Prostate gland (tissue), 2 donors: Measurements from ENCODE around the gene PCK1. TPM values are rescaled to one million over a fixed set of nuclear protein-coding genes. Genes with fewer than 3 reads are reported as not detected.

Source experiments
- DNase-seq: peaks from one replicate; pipeline ENCODE4 v3.0.0-alpha.2; 2019; ENCODE audit warnings: low spot score
- H3K27ac ChIP-seq, 2 donors: fragments of 200-600 bp; sonication (generic); 2 replicates each; pipeline ENCODE4 v1.5.1; 2017 to 2019
- H3K27me3 ChIP-seq: fragments of 200-600 bp; sonication (generic); replicated peaks from 2 replicates; pipeline ENCODE4 v1.5.1; 2019; ENCODE audit not compliant: insufficient read depth
- H3K36me3 ChIP-seq, 2 donors: fragments of 200-600 bp; sonication (generic); 1 replicate in 1 of 2; 2 replicates in 1 of 2; pipeline versions ENCODE4 v1.5.1 to v1.8.1; 2017 to 2019
- H3K4me1 ChIP-seq: fragments of 200-600 bp; sonication (generic); replicated peaks from 2 replicates; pipeline ENCODE4 v1.5.1; 2019
- H3K4me3 ChIP-seq, 2 donors: fragments of 200-600 bp; sonication (generic); 2 replicates each; pipeline ENCODE4 v1.5.1; 2017 to 2019
- H3K9me3 ChIP-seq: fragments of 200-600 bp; sonication (generic); 2 replicates; pipeline ENCODE4 v1.5.1; 2017
- CTCF ChIP-seq, 4 experiments: fragments of 200-600 bp in 2 of 4; fragments of 450-650 bp in 2 of 4; sonication (generic) in 2 of 4; IDR thresholded peaks; 1 replicate in 3 of 4; 2 replicates in 1 of 4; pipeline ENCODE4 v1.5.1; 2016 to 2019; ENCODE audit warnings: antibody characterized with exemption in 4 of 4, mild to moderate bottlenecking in 2 of 4, moderate library complexity in 2 of 4
- POLR2A ChIP-seq: fragments of 450-650 bp; IDR thresholded peaks from one replicate; pipeline ENCODE4 v1.6.1; 2016; ENCODE audit warnings: antibody characterized with exemption, mild to moderate bottlenecking
- POLR2AphosphoS5 ChIP-seq: sonication (generic); formaldehyde crosslinking; IDR thresholded peaks from one replicate; pipeline ENCODE4 v1.6.1; 2017; ENCODE audit warnings: antibody characterized with exemption
- WGBS: methylation state at CpG from one replicate; pipeline ENCODE4 v1.1.5; 2018; 5-methylcytosine and 5-hydroxymethylcytosine counted together
- intact Hi-C: fragments of 100-400 bp; cut with DNase I; formaldehyde crosslinking; loops from one replicate; pipeline ENCODE4 v1.14.2; 2022
- total RNA-seq, 2 donors: library from RNA; depleted of rRNA; stranded (reverse); fragments of >200 nt; gene quantifications; one replicate each; pipeline ENCODE4 v1.1.0, GENCODE V29; 2016

PCK1 gene
- total RNA-seq, 2 donors from 2014 or later: 0.68 TPM; not detected in 1

- no peaks in the 10 kb centered on the region for H3K4me1 ChIP-seq
- WGBS: 79% methylated on average over 12 of the region's 12 CpGs
- H3K27me3 ChIP-seq: no peaks in the 10 kb centered on the region
- no peaks in the 10 kb centered on the region for H3K36me3 ChIP-seq
- DNase-seq: no peak
- H3K4me3 ChIP-seq: no peak overlapping the region
- no peaks in the 10 kb centered on the region for H3K9me3 ChIP-seq
- no peak overlapping the region for H3K27ac ChIP-seq
- intact Hi-C loops: no loop called here
- no peak for TF ChIP-seq POLR2A
- no peak for TF ChIP-seq POLR2AphosphoS5
These were observed 21.0 kb upstream of the PCK1 start for GRCh38 chr20:57539889-57540288.

- 57% methylated on average over 17 of the region's 17 CpGs for WGBS
- TF ChIP-seq CTCF (IDR thresholded peaks at IDR 0.05): no peak
- no peak for TF ChIP-seq POLR2AphosphoS5
- no peak for TF ChIP-seq POLR2A
- DNase-seq: no peak
These were observed 19.9 kb upstream of the PCK1 start for GRCh38 chr20:57540890-57541580.

GRCh38 chr20:57543754-57544153, 17.2 kb upstream of the PCK1 start:
- Histone ChIP-seq H3K4me3 (no peak overlapping the region), H3K4me1 (no peaks in the 10 kb centered on the region), H3K9me3 (no peaks in the 10 kb centered on the region), H3K27ac (no peak overlapping the region), H3K36me3 (no peaks in the 10 kb centered on the region), H3K27me3 (no peaks in the 10 kb centered on the region)
- WGBS: 59% methylated on average over 2 of the region's 2 CpGs
- TF ChIP-seq POLR2AphosphoS5 (no peak), CTCF (IDR thresholded peaks at IDR 0.05) (no peak), POLR2A (no peak)
- intact Hi-C loops: no loop called here
- no peak for DNase-seq

More at GRCh38 chr20:57540890-57541580, 19.9 kb upstream of the PCK1 start:
- no peaks in the 10 kb centered on the region for H3K27me3 ChIP-seq
- H3K36me3 ChIP-seq: no peaks in the 10 kb centered on the region
- intact Hi-C loops: no loop called here
- H3K27ac ChIP-seq: no peak overlapping the region
- no peaks in the 10 kb centered on the region for H3K4me1 ChIP-seq
- H3K4me3 ChIP-seq: no peak overlapping the region
- H3K9me3 ChIP-seq: no peaks in the 10 kb centered on the region

DNA sequence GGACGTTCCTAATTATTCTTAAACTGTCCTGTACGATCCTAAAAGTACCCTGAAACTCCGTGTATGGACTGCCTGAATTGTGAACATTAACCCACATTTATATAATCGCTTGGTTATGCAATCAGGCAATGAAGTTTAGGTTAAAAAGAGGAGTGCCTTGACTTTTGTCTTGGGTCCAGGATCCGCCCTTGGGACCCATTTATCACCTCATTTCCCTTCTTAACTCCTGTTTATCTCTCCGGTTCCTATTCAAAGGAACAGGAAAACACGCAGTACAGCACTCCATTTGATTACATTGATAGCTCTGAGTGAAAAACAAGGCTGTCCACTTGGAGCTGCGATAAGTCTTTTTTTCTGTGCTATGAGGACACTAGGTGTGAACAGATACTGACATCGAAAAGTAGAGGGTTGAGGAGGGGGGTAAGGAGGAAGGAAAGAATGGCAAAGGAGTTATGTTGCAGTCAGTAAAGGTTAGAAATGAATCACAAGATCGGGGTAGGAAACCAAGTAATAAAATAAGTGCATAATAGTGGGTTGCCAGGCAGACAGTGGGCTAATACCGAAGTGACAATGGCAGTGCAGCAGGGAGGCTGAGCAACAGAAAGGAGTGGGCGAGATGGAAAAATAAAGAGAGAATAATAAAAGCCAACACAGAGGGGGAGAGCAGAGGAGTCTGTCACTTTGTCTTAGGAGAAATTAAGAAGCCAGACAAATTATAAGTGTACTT, 15.9 kb upstream of the PCK1 start:
- intact Hi-C loops: no loop called here
- no peak for DNase-seq
- 64% methylated on average over 12 of the region's 12 CpGs for WGBS
- Histone ChIP-seq H3K27ac (no peak overlapping the region), H3K9me3 (no peaks in the 10 kb centered on the region), H3K27me3 (no peaks in the 10 kb centered on the region), H3K4me3 (no peak overlapping the region), H3K36me3 (no peaks in the 10 kb centered on the region), H3K4me1 (no peaks in the 10 kb centered on the region)
- TF ChIP-seq POLR2A (no peak), POLR2AphosphoS5 (no peak), CTCF (IDR thresholded peaks at IDR 0.05) (no peak)

GRCh38 chr20:57545927-57546662, 14.8 kb upstream of the PCK1 start:
- WGBS: 77% methylated on average over 12 of the region's 12 CpGs
- Histone ChIP-seq H3K9me3 (no peaks in the 10 kb centered on the region), H3K4me1 (no peaks in the 10 kb centered on the region), H3K4me3 (no peak overlapping the region), H3K27ac (no peak overlapping the region), H3K36me3 (no peaks in the 10 kb centered on the region), H3K27me3 (no peaks in the 10 kb centered on the region)
- DNase-seq: no peak
- no peak for TF ChIP-seq CTCF (IDR thresholded peaks at IDR 0.05)
- TF ChIP-seq POLR2A: no peak
- TF ChIP-seq POLR2AphosphoS5: no peak
- intact Hi-C loops: no loop called here
